Endothelial cell (in vitro differentiated cells): Measurements from ENCODE around the gene CALML3. TPM values are rescaled to one million over a fixed set of nuclear protein-coding genes. Genes with fewer than 3 reads are reported as not detected.
A peak's percentile ranks its signal among the peaks of the same experiment; 100 is the strongest.
"Not testable (repeated sequence)": the region's sequence is repeated elsewhere in the genome, so short reads cannot be mapped to it uniquely, and the experiment has no call there.

Experiments
- DNase-seq: peaks from one replicate; pipeline ENCODE4 v3.0.0; 2021; ENCODE audit warnings: low spot score
- H3K27ac Mint-ChIP-seq: one replicate; pipeline ENCODE4 v1.8.0; 2021; ENCODE audit warnings: mixed read lengths, inconsistent platforms; ENCODE audit not compliant: unreplicated experiment
- H3K27me3 Mint-ChIP-seq: one replicate; pipeline ENCODE4 v1.8.0; 2021; ENCODE audit warnings: mild to moderate bottlenecking, moderate library complexity, mixed read lengths, inconsistent platforms; ENCODE audit not compliant: unreplicated experiment
- H3K36me3 Mint-ChIP-seq: one replicate; pipeline ENCODE4 v1.8.0; 2021; ENCODE audit warnings: mild to moderate bottlenecking, low read depth, mixed read lengths, inconsistent platforms; ENCODE audit not compliant: unreplicated experiment
- H3K4me1 Mint-ChIP-seq: one replicate; pipeline ENCODE4 v1.8.0; 2021; ENCODE audit warnings: mild to moderate bottlenecking, mixed read lengths, inconsistent platforms; ENCODE audit not compliant: unreplicated experiment
- H3K4me3 Mint-ChIP-seq: one replicate; pipeline ENCODE4 v1.8.0; 2021; ENCODE audit warnings: mild to moderate bottlenecking, mixed read lengths, inconsistent platforms; ENCODE audit not compliant: unreplicated experiment
- H3K9me3 Mint-ChIP-seq: one replicate; pipeline ENCODE4 v1.8.0; 2021; ENCODE audit warnings: mixed read lengths, inconsistent platforms; ENCODE audit not compliant: unreplicated experiment
- CTCF ChIP-seq: fragments of 200-600 bp; sonication (generic); IDR thresholded peaks from one replicate; pipeline ENCODE4 v1.5.0; 2021; ENCODE audit warnings: antibody characterized with exemption; ENCODE audit not compliant: unreplicated experiment
- total RNA-seq: library from RNA; stranded (reverse); fragmentation: NEBNext Ultra II Directional; extraction: Animal tissue kit (Norgen Biotek cat#: 25700); gene quantifications from one replicate; pipeline ENCODE4 v1.2.1, GENCODE V29; 2021; ENCODE audit not compliant: unreplicated experiment

CALML3 gene
- total RNA-seq, 1 donor from 2014 or later = not detected

- no peak for DNase-seq
- Mint-ChIP-seq H3K36me3 (peaks cover 5% of the 10 kb centered on the region), H3K4me3 (no peak overlapping the region), H3K4me1 (peaks cover 35% of the 10 kb centered on the region), H3K27me3 (peaks cover 5% of the 10 kb centered on the region), H3K9me3 (no peaks in the 10 kb centered on the region), H3K27ac (no peak overlapping the region)
- TF ChIP-seq CTCF = no peak
These were observed 33.3 kb downstream of the CALML3 start for GRCh38 chr10:5557799-5558771.

GRCh38 chr10:5559022-5559421, 34.3 kb downstream of the CALML3 start:
- not testable (repeated sequence) for H3K27ac Mint-ChIP-seq, H3K27me3 Mint-ChIP-seq, H3K36me3 Mint-ChIP-seq, H3K4me3 Mint-ChIP-seq, H3K9me3 Mint-ChIP-seq, DNase-seq
- peaks cover 40% of the 10 kb centered on the region for H3K4me1 Mint-ChIP-seq

GRCh38 chr10:5559642-5560141, 34.9 kb downstream of the CALML3 start:
- peaks cover 40% of the 10 kb centered on the region for H3K4me1 Mint-ChIP-seq
- peaks cover 4% of the 10 kb centered on the region for H3K27me3 Mint-ChIP-seq
- H3K36me3 Mint-ChIP-seq = peaks cover 5% of the 10 kb centered on the region
- peak overlapping the region; percentile 21 for H3K27ac Mint-ChIP-seq
- no peaks in the 10 kb centered on the region for H3K9me3 Mint-ChIP-seq
- no peak for DNase-seq
- H3K4me3 Mint-ChIP-seq = no peak overlapping the region
- no peak for TF ChIP-seq CTCF

GRCh38 chr10:5560142-5560816, 35.5 kb downstream of the CALML3 start:
- peaks cover 40% of the 10 kb centered on the region for H3K4me1 Mint-ChIP-seq
- peaks cover 5% of the 10 kb centered on the region for H3K36me3 Mint-ChIP-seq
- no peaks in the 10 kb centered on the region for H3K9me3 Mint-ChIP-seq
- H3K27ac Mint-ChIP-seq = peak overlapping the region; percentile 25
- H3K4me3 Mint-ChIP-seq = no peak overlapping the region
- DNase-seq = no peak
- H3K27me3 Mint-ChIP-seq = peaks cover 4% of the 10 kb centered on the region
- no peak for TF ChIP-seq CTCF

GRCh38 chr10:5560817-5561703, 36.3 kb downstream of the CALML3 start:
- no peak for DNase-seq
- Mint-ChIP-seq H3K4me1 (peaks cover 40% of the 10 kb centered on the region), H3K27me3 (peaks cover 3% of the 10 kb centered on the region), H3K36me3 (peaks cover 5% of the 10 kb centered on the region), H3K27ac (no peak overlapping the region), H3K4me3 (no peak overlapping the region), H3K9me3 (no peaks in the 10 kb centered on the region)
- no peak for TF ChIP-seq CTCF
